Measurements from ENCODE around the gene STX3.
"Not testable (repeated sequence)": the region's sequence is repeated elsewhere in the genome, so short reads cannot be mapped to it uniquely, and the experiment has no call there.

Gene STX3

DNA sequence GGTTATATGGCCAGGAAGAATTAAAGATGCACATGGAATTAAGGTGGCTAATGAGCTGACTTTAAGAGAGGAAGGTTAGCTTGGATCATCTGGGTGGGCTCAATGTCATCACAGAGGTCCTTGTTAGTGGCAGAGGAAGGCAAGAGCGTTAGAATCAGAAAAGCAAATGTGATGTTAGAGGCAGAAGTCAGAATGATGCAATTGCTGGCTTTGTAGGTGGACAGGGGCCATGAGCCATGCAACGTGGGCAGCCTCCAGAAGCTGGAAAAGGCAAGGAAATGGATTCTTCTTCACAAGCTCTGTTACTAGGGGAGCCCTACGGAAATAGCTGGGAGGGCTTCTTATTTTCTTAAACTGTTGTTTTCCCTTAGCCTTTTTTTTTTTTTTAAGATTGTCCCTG lies 92.5 kb downstream of the STX3 start:
- DNase-seq: no peak

DNA sequence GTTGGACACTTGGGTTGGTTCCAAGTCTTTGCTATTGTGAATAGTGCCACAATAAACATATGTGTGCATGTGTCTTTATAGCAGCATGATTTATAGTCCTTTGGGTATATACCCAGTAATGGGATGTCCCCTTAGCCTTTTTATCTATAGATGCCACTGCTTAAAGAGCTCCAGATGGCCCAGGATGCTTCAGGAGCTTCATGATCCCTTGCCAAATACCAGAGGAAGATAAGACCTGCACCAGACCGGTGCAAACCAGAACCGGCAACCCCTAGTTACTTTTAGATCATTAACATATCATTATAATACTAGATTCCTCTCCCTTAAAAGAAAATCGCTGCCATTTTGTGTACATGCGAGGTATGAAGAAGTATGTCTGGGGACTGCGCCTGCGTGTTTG lies 93.3 kb downstream of the STX3 start:
- DNase-seq: not testable (repeated sequence)

DNA sequence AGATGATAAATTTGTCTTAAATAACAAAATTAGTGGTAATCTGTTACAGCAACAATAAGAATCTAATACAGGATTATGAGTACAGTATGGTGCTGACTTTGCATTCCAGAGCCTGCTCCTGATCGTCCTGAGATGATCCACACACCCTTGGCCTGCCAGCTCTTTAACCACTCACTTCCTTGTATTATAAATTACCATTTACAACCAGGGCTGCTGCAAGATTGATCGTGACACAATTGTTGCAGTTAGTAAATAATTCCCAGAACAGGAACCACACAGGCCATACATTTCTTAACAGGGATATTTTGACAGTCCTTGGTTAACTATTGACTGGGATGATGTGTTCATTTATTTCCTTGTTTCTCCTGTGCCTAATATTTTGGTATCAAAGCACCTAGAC lies 94.0 kb downstream of the STX3 start:
- no peak for DNase-seq

DNA sequence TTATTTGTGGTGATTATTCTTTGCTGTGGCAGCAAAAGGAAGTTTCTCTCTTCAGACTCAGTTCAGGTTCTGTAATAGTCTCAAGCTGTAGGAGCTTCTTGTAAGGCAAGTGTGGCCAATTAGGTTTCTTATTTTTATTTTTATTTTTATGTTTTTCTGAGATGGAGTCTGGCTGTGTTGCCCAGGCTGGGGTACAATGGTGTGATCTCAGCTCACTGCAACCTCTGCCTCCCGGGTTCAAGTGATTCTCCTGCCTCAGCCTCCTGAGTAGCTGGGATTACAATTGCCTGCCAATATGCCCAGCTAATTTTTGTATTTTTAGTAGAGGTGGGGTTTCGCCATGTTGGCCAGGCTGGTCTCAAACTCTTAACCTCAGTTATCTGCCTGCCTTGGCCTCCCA lies 94.4 kb downstream of the STX3 start:
- DNase-seq: not testable (repeated sequence)

GRCh38 chr11:59851416-59851815 lies 96.2 kb downstream of the STX3 start:
- DNase-seq: not testable (repeated sequence)

DNA sequence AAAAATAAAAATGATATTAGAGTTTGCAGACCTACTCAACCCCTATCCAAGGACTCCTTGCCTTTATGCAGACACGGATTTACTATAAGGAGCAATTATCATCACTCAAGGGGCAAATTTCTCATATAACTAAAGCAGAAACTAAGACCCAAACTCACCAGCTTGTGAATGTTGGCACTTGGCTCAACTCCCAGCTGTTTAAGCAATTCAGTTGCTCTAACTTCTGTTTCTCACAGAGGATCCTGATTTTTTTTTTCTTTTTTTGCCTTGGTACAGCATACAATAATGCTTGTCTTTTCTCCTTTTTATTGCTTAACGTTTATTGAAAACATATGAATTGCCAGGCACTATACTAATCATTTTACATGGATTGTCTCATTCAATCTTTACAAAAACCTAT lies 99.7 kb downstream of the STX3 start:
- DNase-seq: no peak

All from SW 1271 (cell line).